H1 (cell line): ENCODE data around the gene IQCF5. TPM values are rescaled to one million over a fixed set of nuclear protein-coding genes. Genes with fewer than 3 reads are reported as not detected.

Source experiments
- CTCF ChIA-PET: fragments of 300-600 bp; sonication (Branson Sonifier 250); formaldehyde crosslinking; loops from one replicate; lab custom pipeline; 2021; ENCODE audit not compliant: partially characterized antibody; lab: Charles Lee
- POLR2A ChIA-PET: fragments of 300-600 bp; sonication (Branson Sonifier 250); formaldehyde crosslinking; loops from one replicate; lab custom pipeline; 2021; ENCODE audit warnings: inconsistent platforms; ENCODE audit not compliant: partially characterized antibody; lab: Charles Lee
- DNase-seq, 2 experiments: peaks; one replicate each; pipeline versions ENCODE4 v3.0.0 to v3.0.0-alpha.2; 2010 to 2022; ENCODE audit warnings: low spot score in 2 of 2, low read depth in 1 of 2, mixed read lengths in 1 of 2
- FAIRE-seq: peaks from 2 replicates; lab custom pipeline; 2011; peaks lifted over from hg19 to GRCh38; lab: Jason Lieb, UNC
- H2AFZ ChIP-seq: 2 replicates; pipeline ENCODE4 v1.8.1; 2012; ENCODE audit warnings: low read length, inconsistent platforms
- H2AK5ac ChIP-seq: 2 replicates; pipeline ENCODE4 v1.6.1; 2013; ENCODE audit warnings: low read depth, low read length
- H2BK120ac ChIP-seq: replicated peaks from 2 replicates; pipeline ENCODE3; 2013; ENCODE audit warnings: low read depth, low read length, inconsistent platforms
- H2BK12ac ChIP-seq: 2 replicates; pipeline ENCODE4 v1.6.1; 2013; ENCODE audit warnings: low read depth, low read length
- H2BK15ac ChIP-seq: 2 replicates; pipeline ENCODE4 v1.6.1; 2013; ENCODE audit warnings: low read length
- H2BK20ac ChIP-seq: 2 replicates; pipeline ENCODE4 v1.6.1; 2013; ENCODE audit warnings: low read length
- H2BK5ac ChIP-seq: 2 replicates; pipeline ENCODE4 v1.6.1; 2013; ENCODE audit warnings: low read depth, low read length
- H3K14ac ChIP-seq: 2 replicates; pipeline ENCODE4 v1.6.1; 2013; ENCODE audit warnings: inconsistent platforms; ENCODE audit not compliant: insufficient read length
- H3K18ac ChIP-seq: 2 replicates; pipeline ENCODE4 v1.6.1; 2013; ENCODE audit warnings: low read length; ENCODE audit errors: extremely low read depth
- H3K23ac ChIP-seq: 2 replicates; pipeline ENCODE4 v1.6.1; 2013; ENCODE audit warnings: inconsistent platforms; ENCODE audit not compliant: insufficient read length
- H3K23me2 ChIP-seq: 2 replicates; pipeline ENCODE4 v1.6.1; 2013; ENCODE audit warnings: low read depth, low read length
- H3K27ac ChIP-seq: 2 replicates; pipeline ENCODE4 v1.6.1; 2011; ENCODE audit warnings: low read depth, low read length, inconsistent platforms
- H3K27me3 ChIP-seq, 4 experiments: replicated peaks in 1 of 4; 1 replicate in 1 of 4; 2 replicates in 3 of 4; pipeline versions ENCODE4 v1.6.1 to v1.8.1; 2011 to 2013; ENCODE audit warnings: low read length in 3 of 4, mild to moderate bottlenecking in 3 of 4, inconsistent platforms in 2 of 4, mixed read lengths in 2 of 4, moderate library complexity in 1 of 4; ENCODE audit not compliant: control insufficient read depth in 3 of 4, insufficient read depth in 3 of 4; ENCODE audit errors: extremely low read depth in 1 of 4
- H3K36me3 ChIP-seq, 4 experiments: 2 replicates each; pipeline versions ENCODE4 v1.6.1 to v1.8.1; 2011 to 2013; ENCODE audit warnings: mild to moderate bottlenecking in 4 of 4, low read length in 3 of 4, moderate library complexity in 2 of 4, control low read depth in 1 of 4, inconsistent platforms in 1 of 4; ENCODE audit not compliant: insufficient read depth in 4 of 4, control insufficient read depth in 2 of 4
- H3K4ac ChIP-seq: replicated peaks from 2 replicates; pipeline ENCODE3; 2013; ENCODE audit warnings: low read length, low read depth, mixed read lengths, inconsistent platforms; ENCODE audit not compliant: insufficient read length
- H3K4me1 ChIP-seq, 4 experiments: replicated peaks in 1 of 4; 1 replicate in 1 of 4; 2 replicates in 3 of 4; pipeline versions ENCODE4 v1.6.1 to v1.8.1; 2011 to 2013; ENCODE audit warnings: low read length in 3 of 4, inconsistent platforms in 2 of 4, mixed read lengths in 1 of 4; ENCODE audit not compliant: insufficient read depth in 4 of 4, control insufficient read depth in 3 of 4
- H3K4me2 ChIP-seq, 2 experiments: 2 replicates each; pipeline versions ENCODE4 v1.6.1 to v1.8.1; 2011 to 2013; ENCODE audit warnings: low read depth in 2 of 2, low read length in 2 of 2, control low read depth in 1 of 2, inconsistent platforms in 1 of 2, mild to moderate bottlenecking in 1 of 2; ENCODE audit not compliant: insufficient read depth in 1 of 2
- H3K4me3 ChIP-seq, 4 experiments: fragments of 200-600, 300-600 bp in 1 of 4; sonication (generic), shearing (Covaris generic), sonication (Bioruptor Twin) in 1 of 4; 2 replicates each; pipeline versions ENCODE4 v1.5.1 to v1.8.1; 2011 to 2016; ENCODE audit warnings: low read length in 4 of 4, low read depth in 3 of 4, control low read depth in 2 of 4, inconsistent platforms in 2 of 4, mild to moderate bottlenecking in 2 of 4, mixed read lengths in 1 of 4, moderate library complexity in 1 of 4; ENCODE audit not compliant: insufficient read depth in 2 of 4; ENCODE audit errors: extremely low read depth in 1 of 4
- H3K56ac ChIP-seq: replicated peaks from 2 replicates; pipeline ENCODE3; 2013; ENCODE audit warnings: low read depth, mild to moderate bottlenecking, mixed read lengths, low read length, inconsistent platforms; ENCODE audit not compliant: insufficient read length
- H3K79me1 ChIP-seq: 2 replicates; pipeline ENCODE4 v1.6.1; 2013; ENCODE audit warnings: low read depth, low read length, control low read depth
- H3K79me2 ChIP-seq, 2 experiments: 2 replicates each; pipeline versions ENCODE4 v1.6.1 to v1.8.1; 2012 to 2013; ENCODE audit warnings: low read length in 2 of 2, mild to moderate bottlenecking in 2 of 2, inconsistent platforms in 1 of 2; ENCODE audit not compliant: insufficient read depth in 2 of 2, control insufficient read depth in 1 of 2
- H3K9ac ChIP-seq, 4 experiments: replicated peaks in 1 of 4; 1 replicate in 1 of 4; 2 replicates in 3 of 4; pipeline versions ENCODE4 v1.6.1 to v1.8.1; 2011 to 2013; ENCODE audit warnings: low read depth in 3 of 4, low read length in 3 of 4, control low read depth in 2 of 4, mild to moderate bottlenecking in 2 of 4, moderate library complexity in 2 of 4, inconsistent platforms in 1 of 4; ENCODE audit errors: extremely low read depth in 1 of 4
- H3K9me3 ChIP-seq, 2 experiments: 2 replicates each; pipeline versions ENCODE4 v1.6.1 to v1.8.1; 2012 to 2013; ENCODE audit warnings: mild to moderate bottlenecking in 2 of 2, moderate library complexity in 2 of 2, control low read depth in 1 of 2, inconsistent platforms in 1 of 2, low read depth in 1 of 2, low read length in 1 of 2, mixed read lengths in 1 of 2; ENCODE audit not compliant: insufficient read depth in 2 of 2
- H4K20me1 ChIP-seq, 2 experiments: replicated peaks in 1 of 2; 2 replicates each; pipeline versions ENCODE3 to v1.8.1; 2011 to 2013; ENCODE audit warnings: inconsistent platforms in 2 of 2, low read length in 2 of 2, mild to moderate bottlenecking in 1 of 2; ENCODE audit not compliant: insufficient read depth in 2 of 2, control insufficient read depth in 1 of 2
- H4K5ac ChIP-seq: 2 replicates; pipeline ENCODE4 v1.6.1; 2013; ENCODE audit warnings: low read length, low read depth, mixed read lengths, inconsistent platforms; ENCODE audit not compliant: insufficient read length
- H4K8ac ChIP-seq: 2 replicates; pipeline ENCODE4 v1.8.0; 2013; ENCODE audit warnings: mild to moderate bottlenecking, moderate library complexity, low read length, inconsistent platforms; ENCODE audit not compliant: insufficient read depth; ENCODE audit errors: extremely low read depth
- H4K91ac ChIP-seq: replicated peaks from 2 replicates; pipeline ENCODE3; 2013; ENCODE audit warnings: low read length, mixed read lengths, inconsistent platforms; ENCODE audit not compliant: insufficient read length
- ASH2L ChIP-seq: fragments of 200-600, 300-600 bp; sonication (generic); IDR thresholded peaks from one replicate; pipeline ENCODE4 v1.7.1; 2017; ENCODE audit warnings: low read length
- CBX5 ChIP-seq: fragments of 300-800, 300-1000 bp; sonication (generic); IDR thresholded peaks from 2 replicates; pipeline ENCODE4 v1.7.1; 2016; ENCODE audit warnings: antibody characterized with exemption, low read length, low read depth
- CHD1 ChIP-seq: IDR thresholded peaks from 2 replicates; pipeline ENCODE4 v1.6.1; 2012; ENCODE audit warnings: low read depth, low read length, improper control_type of control experiment
- EP300 ChIP-seq, 2 experiments: IDR thresholded peaks; 1 replicate in 1 of 2; 2 replicates in 1 of 2; pipeline ENCODE4 v1.6.1; 2011 to 2012; ENCODE audit warnings: low read depth in 2 of 2, low read length in 2 of 2, mild to moderate bottlenecking in 2 of 2, borderline replicate concordance in 1 of 2, inconsistent platforms in 1 of 2, moderate library complexity in 1 of 2
- MAFK ChIP-seq: IDR thresholded peaks from 2 replicates; pipeline ENCODE4 v1.6.1; 2012; ENCODE audit warnings: low read depth, mild to moderate bottlenecking, improper control_type of control experiment, low read length
- NRF1 ChIP-seq: IDR thresholded peaks from 2 replicates; pipeline ENCODE4 v1.6.1; 2011; ENCODE audit warnings: mild to moderate bottlenecking, low read depth, low read length, improper control_type of control experiment
- SAP30 ChIP-seq: fragments of 300-600 bp; sonication (generic); IDR thresholded peaks from 2 replicates; pipeline ENCODE4 v1.7.1; 2012; ENCODE audit warnings: low read length, moderate library complexity, mild to moderate bottlenecking, inconsistent platforms; ENCODE audit not compliant: insufficient read depth, insufficient replicate concordance
- SIN3A ChIP-seq, 2 experiments: IDR thresholded peaks in 1 of 2; conservative IDR thresholded peaks in 1 of 2; 2 replicates each; pipeline ENCODE4 v1.6.1; 2011 to 2012; ENCODE audit warnings: low read length in 2 of 2, improper control_type of control experiment in 1 of 2, low read depth in 1 of 2, mild to moderate bottlenecking in 1 of 2
- SRF ChIP-seq: IDR thresholded peaks from 2 replicates; pipeline ENCODE4 v1.6.1; 2011; ENCODE audit warnings: mild to moderate bottlenecking, low read depth, low read length, moderate library complexity
- SUZ12 ChIP-seq: fragments of 200-600 bp; sonication (generic); IDR thresholded peaks from 2 replicates; pipeline ENCODE4 v1.6.1; 2012; ENCODE audit warnings: mild to moderate bottlenecking, inconsistent platforms, low read length, moderate library complexity, mixed read lengths
- WGBS, 2 experiments: shearing (Covaris generic) in 1 of 2; methylation state at CpG; one replicate each; pipeline versions ENCODE4 v1.1.6 to v1.1.7; 2013 to 2015; ENCODE audit warnings: low lambda C conversion rate in 2 of 2, mixed read lengths in 2 of 2, inconsistent platforms in 1 of 2, low coverage in 1 of 2, missing lambda C conversion rate in 1 of 2; ENCODE audit not compliant: insufficient replicate concordance in 2 of 2, insufficient coverage in 1 of 2, insufficient read length in 1 of 2; ENCODE audit errors: extremely low coverage in 1 of 2, missing lambda C conversion rate in 1 of 2; 5-methylcytosine and 5-hydroxymethylcytosine counted together
- polyA plus RNA-seq, 7 experiments: library from polyadenylated mRNA; depleted of rRNA in 3 of 7; stranded (reverse) in 5 of 7; unstranded in 2 of 7; fragments of >200 nt in 5 of 7; fragments of 200-250 nt in 2 of 7; gene quantifications; 1 replicate in 5 of 7; 2 replicates in 1 of 7; 4 replicates in 1 of 7; pipeline versions ENCODE4 v1.2.1 to v1.2.3, GENCODE V29; 2011 to 2013; ENCODE audit warnings: missing spikeins in 2 of 7, mixed read lengths in 2 of 7
- total RNA-seq: library from RNA; stranded (reverse); fragmentation: NEBNext Ultra II Directional; extraction: Animal tissue kit (Norgen Biotek cat#: 25700); gene quantifications from 2 replicates; pipeline ENCODE4 v1.2.1, GENCODE V29; 2021
- TF ChIP-seq, protein P1 (sequence below): IDR thresholded peaks from 2 replicates; pipeline ENCODE4 v1.6.1; 2011; ENCODE audit warnings: low read depth, mild to moderate bottlenecking, low read length; ENCODE audit not compliant: insufficient read depth
- TF ChIP-seq, protein P2 (sequence below): IDR thresholded peaks from 2 replicates; pipeline ENCODE4 v1.6.1; 2011; ENCODE audit warnings: low read length, improper control_type of control experiment

The IQCF5 gene
- total and polyA plus RNA-seq, 2 of the 8 experiments (the other 6 are each of a cell fraction or from before 2014, with no cell fraction given) = not detected

DNA sequence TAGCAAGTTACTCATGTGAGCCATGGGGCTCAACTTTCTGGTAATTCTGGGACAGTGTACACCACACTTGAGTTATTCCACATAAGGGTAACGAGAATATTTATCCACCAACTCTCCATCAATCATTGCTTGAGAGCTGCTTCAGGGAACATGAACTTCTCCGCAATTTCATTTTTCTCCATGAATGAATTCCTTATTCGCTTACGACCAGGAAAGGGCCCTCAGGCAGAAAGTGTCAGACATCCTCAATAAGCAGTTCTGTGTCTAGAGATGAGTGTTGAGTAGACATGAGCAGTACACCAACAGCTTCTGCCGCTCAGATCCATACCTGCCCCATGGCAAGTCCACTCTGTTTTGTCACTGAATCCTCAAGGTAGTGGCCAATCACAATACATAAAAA is 38.8 kb downstream of the IQCF5 start:
- no peaks in the 10 kb centered on the region for H3K23me2 ChIP-seq
- CTCF ChIA-PET = interaction anchor here (1.1 to 2.2 kb wide), 4 partner anchors 9 to 37 kb away, joined by 3 to 12 read pairs (median 5); no protein-coding TSS in a partner anchor
- H3K27me3 ChIP-seq = peaks cover 0 to 1% (median 0%) of the 10 kb centered on the region in 4 experiments; a peak in 1 of 7 replicates
- no peak overlapping the region for H2AFZ ChIP-seq
- H2AK5ac ChIP-seq = no peak overlapping the region
- no peak overlapping the region for H4K91ac ChIP-seq
- H3K9me3 ChIP-seq = peaks cover 0 to 4% of the 10 kb centered on the region in 2 experiments; a peak in 1 of 4 replicates
- H3K9ac ChIP-seq = no peak overlapping the region
- DNase-seq (no peak), FAIRE-seq (no peak)
- no peak overlapping the region for H3K56ac ChIP-seq
- H3K18ac ChIP-seq = no peak overlapping the region
- 87% methylated on average over 5 of the region's 5 CpGs; no CpG with 5 or more reads in 1 of the 2 experiments for WGBS, 2 experiments
- no peak overlapping the region for H3K14ac ChIP-seq
- no peaks in the 10 kb centered on the region for H3K79me1 ChIP-seq
- H3K79me2 ChIP-seq = no peaks in the 10 kb centered on the region
- no peaks in the 10 kb centered on the region for H4K20me1 ChIP-seq
- H3K4me1 ChIP-seq = no peaks in the 10 kb centered on the region
- H2BK5ac ChIP-seq = no peak overlapping the region
- H3K23ac ChIP-seq = no peak overlapping the region
- H2BK12ac ChIP-seq = no peak overlapping the region
- H3K27ac ChIP-seq = no peak overlapping the region
- H2BK20ac ChIP-seq = no peak overlapping the region
- H4K5ac ChIP-seq = no peak overlapping the region
- H3K36me3 ChIP-seq = no peaks in the 10 kb centered on the region
- H3K4me3 ChIP-seq = no peak overlapping the region
- no peak overlapping the region for H2BK120ac ChIP-seq
- H4K8ac ChIP-seq = no peak overlapping the region
- no peak overlapping the region for H3K4ac ChIP-seq
- POLR2A ChIA-PET = no interaction called here
- H3K4me2 ChIP-seq = no peak overlapping the region
- H2BK15ac ChIP-seq = no peak overlapping the region
- TF ChIP-seq NRF1 = no peak
- no peak for TF ChIP-seq ASH2L
- TF ChIP-seq CBX5 = no peak
- TF ChIP-seq SUZ12 = no peak
- TF ChIP-seq, protein P1, sequence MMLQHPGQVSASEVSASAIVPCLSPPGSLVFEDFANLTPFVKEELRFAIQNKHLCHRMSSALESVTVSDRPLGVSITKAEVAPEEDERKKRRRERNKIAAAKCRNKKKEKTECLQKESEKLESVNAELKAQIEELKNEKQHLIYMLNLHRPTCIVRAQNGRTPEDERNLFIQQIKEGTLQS = no peak
- TF ChIP-seq CHD1 = no peak
- TF ChIP-seq, protein P2, sequence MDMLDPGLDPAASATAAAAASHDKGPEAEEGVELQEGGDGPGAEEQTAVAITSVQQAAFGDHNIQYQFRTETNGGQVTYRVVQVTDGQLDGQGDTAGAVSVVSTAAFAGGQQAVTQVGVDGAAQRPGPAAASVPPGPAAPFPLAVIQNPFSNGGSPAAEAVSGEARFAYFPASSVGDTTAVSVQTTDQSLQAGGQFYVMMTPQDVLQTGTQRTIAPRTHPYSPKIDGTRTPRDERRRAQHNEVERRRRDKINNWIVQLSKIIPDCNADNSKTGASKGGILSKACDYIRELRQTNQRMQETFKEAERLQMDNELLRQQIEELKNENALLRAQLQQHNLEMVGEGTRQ = no peak
- TF ChIP-seq EP300 (IDR thresholded peaks at IDR 0.05; ENCODE audit: borderline replicate concordance in 1 of 2, low read depth in 2 of 2, low read length in 2 of 2) = no peak
- no peak for TF ChIP-seq SRF
- no peak for TF ChIP-seq MAFK
- no peak for TF ChIP-seq SIN3A (conservative IDR thresholded peaks at IDR 0.05 in 1 of 2, IDR thresholded peaks at IDR 0.05 in 1 of 2; ENCODE audit: low read depth in 1 of 2, low read length in 2 of 2)
- no peak for TF ChIP-seq SAP30
